Measurements from ENCODE around the gene TMEM106C.
A peak's percentile ranks its signal among the peaks of the same experiment; 100 is the strongest.

TMEM106C gene

DNA sequence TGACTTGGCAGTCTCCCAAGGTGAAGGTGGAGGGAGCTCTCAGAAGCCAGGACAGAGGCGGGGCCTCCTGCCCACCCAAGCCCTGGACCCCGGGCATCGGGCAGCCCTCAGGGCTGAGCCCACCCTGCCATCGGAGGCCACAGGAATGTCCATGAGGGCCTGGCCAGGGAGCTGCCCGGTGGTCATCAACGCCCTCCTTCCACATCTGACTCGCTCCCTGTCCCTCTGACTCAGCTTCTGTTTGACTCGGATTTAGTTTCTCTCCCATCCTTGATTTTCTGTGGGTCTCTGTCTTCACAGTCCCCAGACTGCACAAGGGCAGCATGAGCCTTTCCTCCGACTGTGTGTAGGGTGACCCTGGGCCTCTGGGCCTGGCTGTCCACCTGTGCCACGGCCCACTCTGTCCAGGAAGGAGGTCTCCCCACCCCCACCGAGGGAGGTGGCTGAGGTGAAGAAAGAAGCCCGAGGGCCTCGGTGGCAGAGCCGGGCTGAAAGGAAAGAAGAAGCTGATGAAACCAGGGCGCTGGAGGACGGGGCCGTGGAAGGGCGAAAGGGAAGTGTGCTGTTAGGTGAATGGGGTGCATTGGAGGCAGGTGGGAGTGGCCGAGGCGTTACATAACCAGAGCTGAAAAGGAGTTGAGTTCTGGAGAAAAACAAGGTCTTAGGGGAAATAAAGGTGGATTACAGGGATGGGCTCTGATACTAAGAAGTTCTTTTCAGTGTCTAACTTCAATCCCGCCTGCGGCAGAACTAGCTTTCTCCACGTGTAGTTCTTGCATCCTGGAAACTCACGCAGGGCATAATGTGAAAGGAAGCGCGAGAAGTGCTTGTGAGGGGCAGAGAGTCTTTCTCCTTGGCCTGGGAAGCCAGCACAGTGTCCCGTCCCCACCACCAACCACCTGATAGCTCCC lies 16.7 kb upstream of the TMEM106C start:
- TF ChIP-seq POLR2AphosphoS5 (IDR thresholded peaks at IDR 0.05; ENCODE audit: low read depth, low read length): no peak
- no peak for TF ChIP-seq SIN3A (IDR thresholded peaks at IDR 0.05; ENCODE audit: borderline replicate concordance, insufficient read depth, low read length)
- TF ChIP-seq REST (IDR thresholded peaks at IDR 0.05; ENCODE audit: insufficient read depth in 1 of 2, low read depth in 2 of 2, low read length in 2 of 2): no peak
- no peak for TF ChIP-seq TAF1 (IDR thresholded peaks at IDR 0.05; ENCODE audit: borderline replicate concordance, insufficient read depth, low read length)
- no peak for TF ChIP-seq FOXP2 (optimal IDR thresholded peaks at IDR 0.05; ENCODE audit: borderline replicate concordance, extremely low read depth, extremely low read length, insufficient read depth)

GRCh38 chr12:47947341-47947740 lies 16.1 kb upstream of the TMEM106C start:
- TF ChIP-seq POLR2AphosphoS5 (IDR thresholded peaks at IDR 0.05; ENCODE audit: low read depth, low read length) (no peak), TAF1 (IDR thresholded peaks at IDR 0.05; ENCODE audit: borderline replicate concordance, insufficient read depth, low read length) (no peak), REST (IDR thresholded peaks at IDR 0.05; ENCODE audit: insufficient read depth in 1 of 2, low read depth in 2 of 2, low read length in 2 of 2) (no peak), SIN3A (IDR thresholded peaks at IDR 0.05; ENCODE audit: borderline replicate concordance, insufficient read depth, low read length) (no peak), FOXP2 (optimal IDR thresholded peaks at IDR 0.05; ENCODE audit: borderline replicate concordance, extremely low read depth, extremely low read length, insufficient read depth) (no peak)

DNA sequence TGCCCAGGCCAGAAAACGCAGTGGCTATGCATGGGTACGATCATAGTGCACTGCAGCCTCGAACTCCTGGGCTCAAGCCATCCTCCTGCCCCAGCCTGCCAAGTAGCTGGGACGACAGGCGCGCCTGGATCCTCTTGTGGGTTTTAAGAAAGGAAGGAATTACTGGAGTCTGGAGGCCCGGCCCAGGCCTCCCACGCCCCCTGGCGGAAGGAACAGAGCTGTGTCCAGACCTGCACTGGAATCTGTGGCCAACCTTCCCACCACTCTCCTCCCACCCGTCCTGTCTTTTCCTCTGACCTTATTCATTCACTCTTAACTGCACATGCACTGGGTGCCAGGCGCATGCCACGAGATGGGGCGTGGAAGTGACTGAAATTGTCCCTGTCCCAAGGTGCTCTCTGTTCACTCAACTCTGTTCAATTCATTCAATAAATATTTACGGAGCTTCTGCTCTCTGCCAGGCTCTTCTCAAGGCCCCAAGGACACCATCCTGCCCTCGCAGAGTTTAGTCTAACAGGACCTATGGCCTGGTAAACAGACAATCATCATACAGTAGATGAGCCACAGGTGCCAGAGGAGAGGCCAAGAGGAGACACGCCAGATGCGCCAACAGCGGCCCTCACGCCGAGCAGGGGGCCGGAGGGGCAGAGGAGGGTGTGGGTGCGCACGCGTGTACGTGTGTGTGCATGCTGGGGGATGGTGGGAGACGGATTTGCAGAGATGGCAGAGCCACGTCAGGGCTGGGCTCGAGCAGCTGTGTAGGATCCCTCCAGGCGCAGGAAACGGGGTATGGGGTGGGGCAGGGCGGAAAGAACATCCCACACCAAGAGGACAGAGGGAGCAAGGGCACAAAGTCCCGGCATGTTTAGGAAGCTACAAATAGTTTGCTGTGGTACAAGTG lies 13.7 kb upstream of the TMEM106C start:
- TF ChIP-seq POLR2AphosphoS5 (IDR thresholded peaks at IDR 0.05; ENCODE audit: low read depth, low read length) (no peak), SIN3A (IDR thresholded peaks at IDR 0.05; ENCODE audit: borderline replicate concordance, insufficient read depth, low read length) (no peak), REST (IDR thresholded peaks at IDR 0.05; ENCODE audit: insufficient read depth in 1 of 2, low read depth in 2 of 2, low read length in 2 of 2) (no peak), FOXP2 (optimal IDR thresholded peaks at IDR 0.05; ENCODE audit: borderline replicate concordance, extremely low read depth, extremely low read length, insufficient read depth) (no peak), TAF1 (IDR thresholded peaks at IDR 0.05; ENCODE audit: borderline replicate concordance, insufficient read depth, low read length) (no peak)

GRCh38 chr12:47950856-47951468 lies 12.4 kb upstream of the TMEM106C start:
- TF ChIP-seq REST (IDR thresholded peaks at IDR 0.05; ENCODE audit: insufficient read depth in 1 of 2, low read depth in 2 of 2, low read length in 2 of 2) (peak in 1 of 2 experiments; percentile 72; a peak in 2 of 4 replicates), SIN3A (IDR thresholded peaks at IDR 0.05; ENCODE audit: borderline replicate concordance, insufficient read depth, low read length) (no peak), TAF1 (IDR thresholded peaks at IDR 0.05; ENCODE audit: borderline replicate concordance, insufficient read depth, low read length) (no peak), POLR2AphosphoS5 (IDR thresholded peaks at IDR 0.05; ENCODE audit: low read depth, low read length) (no peak)

Data from PFSK-1 (cell line).